Uterus (tissue), 2 donors: Measurements from ENCODE around the gene GRM8.

Experiments used
- CTCF ChIP-seq, 4 experiments: fragments of 200-600 bp in 2 of 4; fragments of 450-650 bp in 2 of 4; sonication (generic) in 2 of 4; IDR thresholded peaks; one replicate each; pipeline ENCODE4 v1.5.1; 2016 to 2019; ENCODE audit warnings: antibody characterized with exemption in 4 of 4, mild to moderate bottlenecking in 2 of 4, moderate library complexity in 1 of 4
- POLR2A ChIP-seq, 2 donors: fragments of 450-650 bp; IDR thresholded peaks; one replicate each; pipeline ENCODE4 v1.6.1; 2016; ENCODE audit warnings: antibody characterized with exemption in 2 of 2, mild to moderate bottlenecking in 1 of 2, moderate library complexity in 1 of 2

GRCh38 chr7:127135871-127136485 lies 116.8 kb downstream of the GRM8 start:
- TF ChIP-seq POLR2A (IDR thresholded peaks at IDR 0.05): no peak
- TF ChIP-seq CTCF (IDR thresholded peaks at IDR 0.05): no peak
